VCaP (cell line): Measurements from ENCODE around the gene MYMX.

Experiments used
- H3K27ac ChIP-seq: fragments of 450-650 bp; 2 replicates; pipeline ENCODE4 v1.5.1; 2017
- TF ChIP-seq, protein P1 (sequence below): fragments of 450-650 bp; conservative IDR thresholded peaks from 2 replicates; pipeline ENCODE4 v1.5.1; 2017; ENCODE audit warnings: mild to moderate bottlenecking, moderate library complexity

The MYMX gene

DNA sequence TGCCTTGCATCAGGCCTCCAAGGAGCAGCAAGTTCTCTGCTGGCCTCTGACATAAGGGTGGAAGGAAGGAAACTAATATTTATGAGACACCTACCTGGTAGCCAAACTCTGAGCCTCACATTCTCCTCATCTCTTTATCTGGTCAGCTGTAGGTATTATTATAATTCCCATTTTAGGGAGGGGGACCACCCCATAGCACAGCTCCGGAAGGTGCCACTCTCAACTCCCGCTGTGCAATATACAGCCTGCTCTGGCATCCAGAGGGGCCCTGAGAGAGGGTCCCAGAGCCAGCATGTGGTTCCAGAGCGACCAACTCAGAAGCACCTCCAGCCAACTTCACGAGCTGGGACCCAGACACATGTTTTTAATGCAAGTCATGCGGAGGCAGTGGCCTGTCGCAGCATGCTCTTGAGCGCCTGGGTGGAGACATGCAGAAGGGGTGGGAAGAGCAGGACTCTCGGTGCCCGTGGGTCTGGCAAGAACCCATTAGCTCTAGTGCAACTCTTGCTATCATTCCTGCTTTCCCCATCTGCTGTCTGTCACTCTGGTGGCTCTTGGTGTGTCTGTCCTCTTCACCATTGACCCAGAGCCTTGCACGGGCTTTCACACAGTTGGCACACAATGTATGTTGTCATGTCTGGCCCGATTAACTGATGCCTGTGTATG lies 15.0 kb upstream of the MYMX start:
- no peak overlapping the region for H3K27ac ChIP-seq
- TF ChIP-seq, protein P1, sequence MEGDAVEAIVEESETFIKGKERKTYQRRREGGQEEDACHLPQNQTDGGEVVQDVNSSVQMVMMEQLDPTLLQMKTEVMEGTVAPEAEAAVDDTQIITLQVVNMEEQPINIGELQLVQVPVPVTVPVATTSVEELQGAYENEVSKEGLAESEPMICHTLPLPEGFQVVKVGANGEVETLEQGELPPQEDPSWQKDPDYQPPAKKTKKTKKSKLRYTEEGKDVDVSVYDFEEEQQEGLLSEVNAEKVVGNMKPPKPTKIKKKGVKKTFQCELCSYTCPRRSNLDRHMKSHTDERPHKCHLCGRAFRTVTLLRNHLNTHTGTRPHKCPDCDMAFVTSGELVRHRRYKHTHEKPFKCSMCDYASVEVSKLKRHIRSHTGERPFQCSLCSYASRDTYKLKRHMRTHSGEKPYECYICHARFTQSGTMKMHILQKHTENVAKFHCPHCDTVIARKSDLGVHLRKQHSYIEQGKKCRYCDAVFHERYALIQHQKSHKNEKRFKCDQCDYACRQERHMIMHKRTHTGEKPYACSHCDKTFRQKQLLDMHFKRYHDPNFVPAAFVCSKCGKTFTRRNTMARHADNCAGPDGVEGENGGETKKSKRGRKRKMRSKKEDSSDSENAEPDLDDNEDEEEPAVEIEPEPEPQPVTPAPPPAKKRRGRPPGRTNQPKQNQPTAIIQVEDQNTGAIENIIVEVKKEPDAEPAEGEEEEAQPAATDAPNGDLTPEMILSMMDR, result no peak

DNA sequence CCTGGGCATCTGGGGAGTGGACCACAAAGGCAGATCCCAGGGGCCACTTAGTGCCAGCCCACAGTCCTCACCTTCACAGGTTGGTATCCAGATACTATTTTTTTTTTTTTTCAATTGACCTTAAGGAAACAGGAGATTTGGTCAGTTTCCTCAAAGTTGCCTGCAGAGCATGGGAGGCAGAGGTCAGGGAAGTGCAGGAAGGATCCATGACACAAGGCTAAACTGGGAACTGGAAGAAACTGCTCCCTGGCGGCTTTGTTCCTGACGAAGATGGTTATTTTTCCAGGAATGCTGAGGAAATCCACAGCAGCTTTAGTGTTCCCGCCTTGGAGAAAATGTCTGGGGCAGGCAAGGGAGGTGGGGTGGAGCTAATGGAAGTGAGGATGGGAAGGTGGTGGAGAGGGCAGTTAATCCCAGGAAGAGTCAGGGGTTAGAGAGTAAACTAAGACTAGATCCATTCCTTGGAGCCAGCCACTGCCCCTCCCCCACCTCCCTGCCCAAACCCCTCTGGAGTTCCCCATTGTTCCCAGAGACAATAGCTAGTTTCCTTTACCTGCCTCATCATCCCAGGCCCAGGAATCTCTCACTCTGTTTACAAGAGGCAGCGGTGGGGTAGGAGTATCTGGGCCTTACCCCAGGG lies 14.3 kb upstream of the MYMX start:
- TF ChIP-seq, protein P1, result no peak
- no peak overlapping the region for H3K27ac ChIP-seq

DNA sequence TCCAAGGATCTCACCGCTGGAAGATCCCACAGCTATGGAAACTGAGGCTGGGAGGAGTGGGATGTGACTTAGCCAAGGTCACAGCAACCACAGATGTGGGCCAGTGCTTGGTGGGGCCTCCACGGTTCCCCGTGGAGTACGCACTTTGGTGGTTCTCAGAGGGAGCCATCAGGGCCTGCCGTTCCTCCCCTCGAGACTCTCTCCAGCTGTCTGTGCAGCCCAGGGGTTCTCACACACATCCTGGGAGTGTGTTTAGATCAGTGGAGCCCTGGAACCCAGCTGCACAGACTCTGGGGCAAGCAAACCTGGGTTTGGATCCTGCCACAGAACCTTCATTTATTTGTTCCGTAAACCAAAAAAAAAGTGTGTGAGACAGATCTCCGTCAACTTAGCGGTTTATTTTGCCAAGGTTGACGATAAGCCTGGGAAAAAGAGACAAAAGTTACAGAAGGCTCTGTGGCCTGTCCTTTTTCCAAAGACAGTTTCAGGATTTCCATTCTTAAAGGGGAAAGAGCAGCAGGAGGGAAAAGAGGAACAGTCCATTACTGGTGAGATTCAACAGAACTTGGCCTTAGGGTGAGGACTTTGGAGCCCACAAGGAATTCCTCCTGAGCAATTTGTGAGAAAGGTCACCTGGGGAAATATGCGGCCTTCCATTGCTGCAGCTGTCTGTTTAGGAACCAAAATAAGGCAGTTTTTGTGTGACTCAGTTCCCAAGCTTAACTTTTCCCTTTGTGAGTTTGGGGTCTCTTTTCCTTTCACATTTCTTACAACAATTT lies 13.6 kb upstream of the MYMX start:
- TF ChIP-seq, protein P1, result no peak
- H3K27ac ChIP-seq, result no peak overlapping the region

DNA sequence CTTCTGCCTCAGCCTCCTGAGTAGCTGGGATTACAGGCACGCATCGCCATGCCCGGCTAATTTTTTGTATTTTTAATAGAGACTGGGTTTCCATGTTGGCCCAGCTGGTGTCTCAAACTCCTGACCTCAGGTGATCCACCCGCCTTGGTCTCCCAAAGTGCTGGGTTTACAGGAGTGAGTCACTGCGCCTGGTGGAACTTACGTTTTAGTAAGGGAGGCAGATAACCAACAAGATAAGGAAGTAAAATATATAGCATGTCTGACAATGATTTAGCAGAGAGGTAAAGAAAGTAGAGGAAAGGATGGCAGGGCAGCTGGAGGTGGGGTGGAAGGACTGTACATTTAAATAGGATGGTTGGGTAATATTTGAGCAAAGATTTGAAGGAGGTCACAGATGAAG lies 12.8 kb upstream of the MYMX start:
- H3K27ac ChIP-seq, result no peak overlapping the region
- TF ChIP-seq, protein P1, result no peak

DNA sequence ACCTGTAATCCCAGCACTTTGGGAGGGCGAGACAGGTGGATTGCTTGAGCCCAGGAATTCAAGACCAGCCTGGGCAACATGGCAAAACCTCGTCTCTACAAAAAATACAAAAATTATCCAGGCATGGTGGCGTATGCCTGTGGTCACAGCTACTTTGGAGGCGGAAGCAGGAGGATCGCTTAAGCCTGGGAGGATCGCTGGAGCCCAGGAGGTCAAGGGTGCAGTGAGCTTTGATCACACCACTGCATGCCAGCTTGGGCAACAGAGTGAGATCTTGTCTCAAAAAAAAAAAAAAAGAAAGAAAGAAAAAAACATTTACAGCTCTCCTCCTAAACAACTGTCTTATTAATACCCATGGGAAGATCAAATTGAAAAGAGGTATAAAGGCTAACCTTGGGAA lies 8.8 kb upstream of the MYMX start:
- TF ChIP-seq, protein P1, result no peak

DNA sequence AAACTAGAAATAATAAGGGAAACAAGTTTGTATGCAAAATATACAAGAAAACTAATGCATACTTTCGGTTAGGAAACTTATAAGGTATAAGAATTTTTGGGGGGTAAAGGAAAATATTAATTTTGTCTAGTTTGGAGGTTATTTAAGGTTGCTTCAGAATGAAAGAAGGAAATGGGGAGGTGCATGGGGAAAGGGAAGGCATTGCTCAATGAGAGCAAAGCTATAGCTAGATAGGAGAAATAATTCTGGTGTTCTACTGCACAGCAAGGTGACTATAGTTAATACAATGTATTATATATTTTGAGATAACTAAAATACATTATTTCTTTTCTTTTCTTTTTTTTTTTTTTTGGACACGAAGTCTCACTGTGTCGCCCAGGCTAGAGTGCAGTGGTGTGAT lies 5.4 kb upstream of the MYMX start:
- H3K27ac ChIP-seq, result no peak overlapping the region
- TF ChIP-seq, protein P1, result no peak

More for the DNA sequence above, 8.8 kb upstream of the MYMX start:
- H3K27ac ChIP-seq, result no peak overlapping the region

DNA sequence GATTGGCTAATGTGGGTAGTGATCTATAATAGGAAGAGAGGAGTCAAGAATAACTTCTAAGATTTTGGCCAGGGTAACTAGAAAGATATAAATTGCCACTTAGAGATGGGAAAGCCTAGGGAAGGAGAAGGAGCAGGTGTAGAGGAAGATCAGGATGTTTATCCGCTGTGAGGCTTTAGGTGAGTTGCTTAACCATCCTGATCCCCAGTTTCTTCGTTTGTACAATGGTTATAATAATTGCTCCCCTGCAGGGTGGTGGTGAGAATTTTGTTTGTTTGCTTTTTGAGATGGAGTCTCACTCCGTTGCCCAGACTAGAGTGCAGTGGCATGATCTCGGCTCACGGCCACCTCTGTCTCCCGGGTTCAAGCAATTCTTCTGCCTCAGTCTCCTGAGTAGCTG lies 2.4 kb upstream of the MYMX start:
- TF ChIP-seq, protein P1, result no peak
- no peak overlapping the region for H3K27ac ChIP-seq
